Endothelial cell (in vitro differentiated cells): ENCODE data around the gene TFCP2. TPM values are rescaled to one million over a fixed set of nuclear protein-coding genes. Genes with fewer than 3 reads are reported as not detected.

ENCODE experiments used
- DNase-seq: peaks from one replicate; pipeline ENCODE4 v3.0.0; 2021; ENCODE audit warnings: low spot score
- H3K27ac Mint-ChIP-seq: one replicate; pipeline ENCODE4 v1.8.0; 2021; ENCODE audit warnings: mixed read lengths, inconsistent platforms; ENCODE audit not compliant: unreplicated experiment
- H3K27me3 Mint-ChIP-seq: one replicate; pipeline ENCODE4 v1.8.0; 2021; ENCODE audit warnings: mild to moderate bottlenecking, moderate library complexity, mixed read lengths, inconsistent platforms; ENCODE audit not compliant: unreplicated experiment
- H3K36me3 Mint-ChIP-seq: one replicate; pipeline ENCODE4 v1.8.0; 2021; ENCODE audit warnings: mild to moderate bottlenecking, low read depth, mixed read lengths, inconsistent platforms; ENCODE audit not compliant: unreplicated experiment
- H3K4me1 Mint-ChIP-seq: one replicate; pipeline ENCODE4 v1.8.0; 2021; ENCODE audit warnings: mild to moderate bottlenecking, mixed read lengths, inconsistent platforms; ENCODE audit not compliant: unreplicated experiment
- H3K4me3 Mint-ChIP-seq: one replicate; pipeline ENCODE4 v1.8.0; 2021; ENCODE audit warnings: mild to moderate bottlenecking, mixed read lengths, inconsistent platforms; ENCODE audit not compliant: unreplicated experiment
- H3K9me3 Mint-ChIP-seq: one replicate; pipeline ENCODE4 v1.8.0; 2021; ENCODE audit warnings: mixed read lengths, inconsistent platforms; ENCODE audit not compliant: unreplicated experiment
- total RNA-seq: library from RNA; stranded (reverse); fragmentation: NEBNext Ultra II Directional; extraction: Animal tissue kit (Norgen Biotek cat#: 25700); gene quantifications from one replicate; pipeline ENCODE4 v1.2.1, GENCODE V29; 2021; ENCODE audit not compliant: unreplicated experiment
- TF ChIP-seq, protein P1 (sequence below): fragments of 200-600 bp; sonication (generic); IDR thresholded peaks from one replicate; pipeline ENCODE4 v1.5.0; 2021; ENCODE audit warnings: antibody characterized with exemption; ENCODE audit not compliant: unreplicated experiment

TFCP2 gene
- total RNA-seq, 1 donor from 2014 or later: 29.5 TPM

DNA sequence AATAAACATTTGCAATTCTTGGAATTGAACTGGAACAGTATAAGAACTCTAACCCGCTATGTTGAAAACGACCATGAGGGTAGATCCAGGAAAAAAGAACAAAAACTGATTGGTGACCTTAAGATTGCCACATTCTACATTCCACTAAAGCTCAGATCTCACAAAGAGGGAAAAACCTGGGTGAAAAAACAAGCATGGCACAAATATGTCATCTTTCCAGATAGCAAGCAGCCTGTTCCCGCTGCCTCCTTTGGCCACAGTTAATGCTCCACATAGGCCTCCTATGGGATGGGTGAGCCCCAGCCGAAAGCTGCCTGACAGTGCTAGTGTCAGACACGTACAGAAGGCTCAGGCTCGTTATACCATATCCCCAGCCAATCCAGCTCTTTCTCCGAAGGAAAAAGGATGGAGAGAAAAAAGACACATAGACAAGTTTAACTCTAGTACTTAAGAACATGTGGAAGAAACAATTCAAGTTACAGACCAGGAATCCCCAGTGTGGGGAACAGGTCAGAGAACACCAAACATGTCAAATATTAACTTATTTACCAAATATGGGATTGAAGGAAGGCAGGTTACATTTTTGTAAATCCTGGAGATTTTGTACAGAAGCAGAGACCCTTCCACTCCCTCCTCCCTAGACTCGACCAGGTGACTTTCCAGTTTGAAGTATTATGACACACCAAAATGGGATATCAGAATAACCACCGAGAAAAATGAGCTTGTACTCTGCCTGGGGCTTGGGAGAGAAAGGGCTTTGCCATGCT is 110.1 kb downstream of the TFCP2 start:
- DNase-seq: no peak
- Mint-ChIP-seq H3K27ac (no peak overlapping the region), H3K9me3 (no peaks in the 10 kb centered on the region), H3K27me3 (peaks cover 6% of the 10 kb centered on the region), H3K4me1 (no peaks in the 10 kb centered on the region), H3K4me3 (no peak overlapping the region), H3K36me3 (peaks cover 27% of the 10 kb centered on the region)
- TF ChIP-seq, protein P1, sequence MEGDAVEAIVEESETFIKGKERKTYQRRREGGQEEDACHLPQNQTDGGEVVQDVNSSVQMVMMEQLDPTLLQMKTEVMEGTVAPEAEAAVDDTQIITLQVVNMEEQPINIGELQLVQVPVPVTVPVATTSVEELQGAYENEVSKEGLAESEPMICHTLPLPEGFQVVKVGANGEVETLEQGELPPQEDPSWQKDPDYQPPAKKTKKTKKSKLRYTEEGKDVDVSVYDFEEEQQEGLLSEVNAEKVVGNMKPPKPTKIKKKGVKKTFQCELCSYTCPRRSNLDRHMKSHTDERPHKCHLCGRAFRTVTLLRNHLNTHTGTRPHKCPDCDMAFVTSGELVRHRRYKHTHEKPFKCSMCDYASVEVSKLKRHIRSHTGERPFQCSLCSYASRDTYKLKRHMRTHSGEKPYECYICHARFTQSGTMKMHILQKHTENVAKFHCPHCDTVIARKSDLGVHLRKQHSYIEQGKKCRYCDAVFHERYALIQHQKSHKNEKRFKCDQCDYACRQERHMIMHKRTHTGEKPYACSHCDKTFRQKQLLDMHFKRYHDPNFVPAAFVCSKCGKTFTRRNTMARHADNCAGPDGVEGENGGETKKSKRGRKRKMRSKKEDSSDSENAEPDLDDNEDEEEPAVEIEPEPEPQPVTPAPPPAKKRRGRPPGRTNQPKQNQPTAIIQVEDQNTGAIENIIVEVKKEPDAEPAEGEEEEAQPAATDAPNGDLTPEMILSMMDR: no peak

DNA sequence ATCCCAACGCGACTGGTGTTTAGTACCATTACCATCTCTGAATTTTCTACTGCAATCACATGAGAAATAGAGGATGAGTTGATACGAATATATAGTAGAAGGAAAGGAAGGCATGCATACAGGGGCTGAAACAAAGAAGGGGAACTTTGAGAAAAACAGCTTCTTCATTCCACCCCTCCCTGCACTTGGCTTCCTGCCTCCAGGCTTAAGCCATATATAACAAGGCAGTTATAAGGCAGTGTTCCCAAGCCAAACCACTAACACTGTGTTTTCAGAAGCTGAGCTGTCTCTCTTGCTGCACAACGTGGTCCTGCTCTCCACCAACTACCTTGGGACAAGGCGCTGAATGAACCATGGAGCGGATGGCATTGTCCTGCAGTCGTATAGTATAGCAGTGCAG is 113.8 kb downstream of the TFCP2 start:
- H3K9me3 Mint-ChIP-seq: no peaks in the 10 kb centered on the region
- H3K36me3 Mint-ChIP-seq: peaks cover 16% of the 10 kb centered on the region
- no peaks in the 10 kb centered on the region for H3K4me1 Mint-ChIP-seq
- no peak for DNase-seq
- TF ChIP-seq, protein P1: no peak
- H3K4me3 Mint-ChIP-seq: no peak overlapping the region
- peak overlapping the region; percentile 45 for H3K27ac Mint-ChIP-seq
- H3K27me3 Mint-ChIP-seq: peaks cover 4% of the 10 kb centered on the region

DNA sequence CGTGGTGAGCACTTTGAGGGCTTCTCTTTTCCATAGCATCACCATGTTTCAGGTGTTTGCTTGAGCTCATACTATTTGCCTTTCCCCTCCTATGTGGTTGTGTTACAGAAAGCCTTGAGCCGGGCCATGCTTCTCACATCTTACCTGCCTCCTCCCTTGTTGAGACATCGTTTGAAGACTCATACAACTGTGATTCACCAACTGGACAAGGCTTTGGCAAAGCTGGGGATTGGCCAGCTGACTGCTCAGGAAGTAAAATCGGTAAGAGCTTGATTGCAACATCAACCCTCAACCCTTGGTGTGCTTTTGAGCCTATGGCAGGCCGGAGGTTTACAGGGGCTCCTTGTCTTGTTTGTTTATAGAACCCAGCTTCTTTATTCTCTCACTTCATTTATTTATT is 116.7 kb downstream of the TFCP2 start:
- H3K4me3 Mint-ChIP-seq: no peak overlapping the region
- TF ChIP-seq, protein P1: no peak
- peaks cover 4% of the 10 kb centered on the region for H3K27me3 Mint-ChIP-seq
- DNase-seq: no peak
- H3K9me3 Mint-ChIP-seq: no peaks in the 10 kb centered on the region
- H3K36me3 Mint-ChIP-seq: peaks cover 9% of the 10 kb centered on the region
- no peaks in the 10 kb centered on the region for H3K4me1 Mint-ChIP-seq
- no peak overlapping the region for H3K27ac Mint-ChIP-seq

DNA sequence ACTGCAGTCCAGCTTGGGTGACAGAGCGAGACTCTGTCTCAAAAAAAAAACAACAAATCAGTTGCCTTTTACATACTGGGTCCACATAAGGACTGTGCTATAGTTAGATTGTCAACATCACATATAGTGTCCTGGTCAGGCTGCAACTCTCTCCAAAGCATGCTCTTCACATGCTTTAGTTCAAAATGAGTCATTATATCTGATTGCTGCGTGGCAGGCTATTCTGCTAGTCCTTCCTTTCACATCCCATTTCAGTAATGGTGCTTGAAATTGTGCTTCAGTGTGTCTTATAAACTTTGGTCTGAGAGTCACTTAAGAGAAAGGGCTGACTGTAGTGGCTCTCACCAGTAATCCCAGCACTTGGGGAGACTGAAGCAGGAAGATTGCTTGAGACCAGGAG is 117.9 kb downstream of the TFCP2 start:
- peaks cover 4% of the 10 kb centered on the region for H3K27me3 Mint-ChIP-seq
- no peak for DNase-seq
- H3K9me3 Mint-ChIP-seq: no peaks in the 10 kb centered on the region
- H3K4me1 Mint-ChIP-seq: no peaks in the 10 kb centered on the region
- TF ChIP-seq, protein P1: no peak
- H3K4me3 Mint-ChIP-seq: no peak overlapping the region
- H3K27ac Mint-ChIP-seq: no peak overlapping the region
- H3K36me3 Mint-ChIP-seq: peaks cover 9% of the 10 kb centered on the region

DNA sequence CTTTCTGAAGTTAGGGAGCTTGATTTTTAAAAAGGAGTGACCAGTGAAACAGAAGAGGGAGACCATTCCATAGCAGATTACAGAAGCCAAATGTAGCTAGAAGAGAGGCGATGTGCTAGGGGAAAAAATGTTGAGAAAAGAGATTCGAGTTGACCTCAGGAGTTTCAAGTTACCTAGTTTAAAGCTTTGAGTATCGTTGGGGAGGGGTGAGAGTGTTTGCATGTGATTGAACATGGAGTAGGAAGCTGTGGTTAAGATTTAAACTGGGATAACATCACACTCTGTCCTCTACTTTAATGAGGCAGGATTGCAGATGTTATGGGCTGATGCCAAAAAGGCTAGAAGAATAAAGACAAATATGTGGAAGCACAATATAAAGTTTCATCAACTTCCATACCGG is 121.1 kb downstream of the TFCP2 start:
- Mint-ChIP-seq H3K9me3 (no peaks in the 10 kb centered on the region), H3K27me3 (peaks cover 1% of the 10 kb centered on the region), H3K36me3 (peaks cover 8% of the 10 kb centered on the region), H3K4me3 (no peak overlapping the region), H3K4me1 (peaks cover 12% of the 10 kb centered on the region), H3K27ac (no peak overlapping the region)
- TF ChIP-seq, protein P1: no peak
- DNase-seq: no peak
